ENCODE measurements around the gene UBXN11.

The UBXN11 gene, protein sequence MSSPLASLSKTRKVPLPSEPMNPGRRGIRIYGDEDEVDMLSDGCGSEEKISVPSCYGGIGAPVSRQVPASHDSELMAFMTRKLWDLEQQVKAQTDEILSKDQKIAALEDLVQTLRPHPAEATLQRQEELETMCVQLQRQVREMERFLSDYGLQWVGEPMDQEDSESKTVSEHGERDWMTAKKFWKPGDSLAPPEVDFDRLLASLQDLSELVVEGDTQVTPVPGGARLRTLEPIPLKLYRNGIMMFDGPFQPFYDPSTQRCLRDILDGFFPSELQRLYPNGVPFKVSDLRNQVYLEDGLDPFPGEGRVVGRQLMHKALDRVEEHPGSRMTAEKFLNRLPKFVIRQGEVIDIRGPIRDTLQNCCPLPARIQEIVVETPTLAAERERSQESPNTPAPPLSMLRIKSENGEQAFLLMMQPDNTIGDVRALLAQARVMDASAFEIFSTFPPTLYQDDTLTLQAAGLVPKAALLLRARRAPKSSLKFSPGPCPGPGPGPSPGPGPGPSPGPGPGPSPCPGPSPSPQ

DNA sequence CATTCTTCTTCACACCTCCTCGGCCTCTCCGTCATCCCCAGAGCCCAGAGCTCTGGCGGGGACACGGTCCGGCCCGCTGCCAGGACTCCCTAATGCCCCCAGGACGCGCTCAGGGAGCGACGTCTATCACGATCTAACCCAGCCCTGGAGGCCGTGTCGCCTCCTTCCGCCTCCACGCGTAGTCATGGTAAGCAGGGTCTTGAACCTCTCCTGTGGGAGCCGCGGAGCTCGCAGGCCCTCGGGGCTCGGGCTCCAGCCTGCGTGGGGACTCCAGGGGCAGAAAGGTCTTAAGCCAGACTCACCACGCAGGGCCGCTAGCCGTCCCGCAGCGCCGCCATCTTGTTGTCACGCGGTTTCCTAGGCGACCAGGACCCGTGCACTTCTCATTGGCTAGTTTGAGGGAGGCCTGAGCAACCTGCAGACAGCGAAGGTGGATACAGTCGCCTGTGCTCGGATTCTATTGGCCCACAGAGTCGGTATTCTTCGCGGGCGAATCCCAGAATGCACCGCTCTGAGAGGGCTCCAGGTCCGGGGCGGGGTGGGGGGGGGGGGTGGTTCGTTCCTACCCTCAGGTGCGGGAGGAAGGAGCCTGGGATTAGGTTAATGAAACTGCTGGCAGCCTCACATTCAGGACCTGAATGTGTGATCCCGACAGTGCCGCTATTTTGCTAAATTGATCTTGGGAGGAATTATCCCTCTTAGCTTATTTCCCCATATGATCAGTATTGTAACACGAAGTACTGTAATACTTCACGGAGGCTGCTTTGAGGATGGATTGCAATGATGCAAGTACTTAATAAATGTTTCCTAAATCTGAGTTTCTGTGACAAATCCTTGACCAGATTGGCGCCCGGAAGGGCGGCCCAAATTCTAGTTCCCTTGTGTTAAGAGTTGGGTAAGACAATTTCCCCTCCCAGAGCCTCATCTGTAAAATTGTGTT, at the start of gene UBXN11:
Gene UBXN11, minus strand, starts transcription at position 347 of the 940 bp plus-strand sequence. CDS start 3,753 bp downstream, outside the sequence.
- DNase-seq = peak; percentile 74

DNA sequence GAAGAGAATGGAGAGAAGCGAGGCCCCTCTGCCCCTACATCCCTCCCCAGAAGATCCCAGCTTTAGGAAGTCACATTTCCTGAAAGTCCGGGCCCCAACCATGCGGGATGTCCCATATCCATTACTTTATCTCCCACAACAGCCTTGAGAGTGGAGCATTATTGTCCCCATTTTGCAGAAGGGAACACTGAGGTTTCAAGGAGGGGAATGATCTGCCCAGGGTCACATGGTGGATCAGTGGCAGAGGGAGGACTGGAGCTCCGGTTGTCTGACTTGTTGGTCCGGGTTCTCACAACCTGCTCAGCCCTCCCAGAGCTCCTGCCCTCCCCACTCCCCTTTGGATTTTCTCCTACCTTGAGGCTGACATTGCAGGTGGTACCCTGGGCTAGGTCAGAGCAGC, 49.7 kb upstream of the UBXN11 start:
- DNase-seq = no peak

DNA sequence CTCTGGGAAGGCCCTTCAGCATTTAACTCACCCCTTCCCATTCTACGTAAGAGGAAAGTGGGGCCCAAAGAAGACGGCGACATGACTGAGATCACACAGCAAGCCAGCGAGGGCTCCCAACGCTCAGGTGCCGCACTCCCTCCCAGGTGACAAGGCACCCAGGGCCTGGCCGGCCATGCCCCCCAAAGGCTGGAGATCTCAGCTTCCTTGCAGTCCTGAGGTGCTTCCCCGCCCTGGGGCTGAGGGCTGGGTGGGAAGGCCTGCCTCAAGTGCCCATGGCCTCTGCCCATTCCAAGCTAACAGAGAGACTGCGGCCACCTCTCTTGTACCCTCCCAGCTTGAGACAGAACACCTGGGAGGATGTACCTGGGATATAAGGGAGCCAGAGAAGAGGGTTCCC, 48.5 kb upstream of the UBXN11 start:
- DNase-seq = no peak

DNA sequence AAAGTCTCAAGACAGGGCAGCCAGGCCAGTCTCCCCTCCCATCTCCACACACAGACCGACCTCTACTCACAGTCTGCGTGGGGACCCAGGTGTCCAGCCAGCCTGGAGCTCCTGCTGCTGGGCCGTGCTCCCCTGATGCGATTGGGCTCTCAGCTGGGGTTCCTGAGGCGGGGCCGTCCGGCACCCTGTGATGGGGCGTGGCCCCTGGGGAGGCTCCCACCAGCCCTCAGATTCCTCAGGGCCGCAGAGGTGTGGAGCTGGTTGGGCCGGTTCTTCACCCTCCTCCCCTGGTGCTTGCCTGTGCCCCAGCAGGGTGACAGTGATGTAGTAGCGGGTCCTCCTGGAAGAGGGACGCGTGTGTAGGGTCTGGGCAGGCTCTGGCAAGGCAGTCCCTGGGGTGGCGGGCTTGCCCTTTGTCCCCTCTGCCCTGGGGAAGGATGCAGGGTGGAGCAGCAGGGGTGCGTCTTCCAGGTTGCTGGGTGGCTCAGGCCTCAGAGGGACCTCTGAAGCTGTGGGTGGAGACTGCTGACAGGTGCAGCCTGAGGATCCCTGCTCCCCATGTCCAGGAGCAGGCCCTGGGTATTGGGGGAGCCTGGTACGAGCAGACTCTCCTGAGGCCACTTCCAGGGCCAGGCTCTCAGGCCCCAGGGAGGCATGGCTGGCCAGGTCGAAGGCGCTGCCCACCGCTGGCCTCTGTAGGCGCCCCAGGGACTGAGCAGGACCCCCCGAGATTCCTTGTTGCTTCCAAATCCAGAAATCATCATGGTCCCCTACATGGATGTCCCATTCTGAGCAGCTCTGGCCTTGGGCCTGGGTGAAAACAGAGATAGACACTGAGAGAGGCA, 47.8 kb upstream of the UBXN11 start, which contains the start of gene CRYBG2:
Gene CRYBG2, minus strand, starts transcription at position 155 of the 845 bp plus-strand sequence. CDS start 7,473 bp downstream, outside the sequence.
- no peak for DNase-seq

DNA sequence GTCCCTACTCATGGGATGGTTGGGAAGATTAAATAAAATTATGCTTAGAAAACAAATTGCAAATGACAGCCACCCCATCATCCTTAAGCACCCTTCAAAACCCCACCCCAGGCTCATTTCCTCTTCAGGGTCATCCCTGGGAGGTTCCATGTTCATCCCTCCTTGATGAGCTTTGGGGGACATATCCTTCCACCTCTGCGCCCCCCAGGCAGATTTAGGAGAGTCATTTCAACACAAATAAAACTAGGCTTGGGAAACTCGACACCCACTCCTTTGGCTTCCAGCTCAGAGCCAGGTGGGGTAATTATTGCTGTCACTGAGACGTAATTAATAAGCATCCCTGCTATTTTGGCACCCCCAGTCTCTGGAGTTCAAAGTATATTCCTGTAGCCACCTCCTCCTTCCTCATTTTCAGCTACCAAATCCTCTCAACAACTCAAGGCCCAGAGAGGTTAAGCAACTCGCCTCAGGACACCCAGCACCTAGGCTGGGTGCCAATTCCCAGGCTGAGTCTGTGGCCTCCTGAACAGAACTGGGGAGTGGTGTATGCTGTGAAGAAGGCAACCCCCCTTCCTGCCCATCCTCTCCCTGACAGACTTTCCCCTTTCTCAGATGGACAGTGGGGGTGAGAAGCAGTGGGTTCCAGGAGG, 46.9 kb upstream of the UBXN11 start:
- DNase-seq = no peak

DNA sequence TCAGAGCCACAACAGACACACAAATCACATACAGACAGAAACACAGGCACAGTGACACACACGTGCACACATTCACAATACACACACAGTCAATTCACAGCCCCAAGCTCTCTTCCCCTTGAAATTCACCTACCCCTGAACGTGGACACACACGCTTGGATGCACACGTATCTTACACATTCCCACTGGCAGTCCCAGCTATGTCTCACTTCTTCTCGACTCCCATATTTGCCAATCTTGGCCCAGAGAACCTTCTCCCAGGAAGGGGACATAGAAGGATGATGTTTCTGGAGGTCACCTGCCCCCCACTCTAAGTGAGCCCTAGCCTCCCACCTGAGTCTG, 45.9 kb upstream of the UBXN11 start:
- DNase-seq = no peak

DNA sequence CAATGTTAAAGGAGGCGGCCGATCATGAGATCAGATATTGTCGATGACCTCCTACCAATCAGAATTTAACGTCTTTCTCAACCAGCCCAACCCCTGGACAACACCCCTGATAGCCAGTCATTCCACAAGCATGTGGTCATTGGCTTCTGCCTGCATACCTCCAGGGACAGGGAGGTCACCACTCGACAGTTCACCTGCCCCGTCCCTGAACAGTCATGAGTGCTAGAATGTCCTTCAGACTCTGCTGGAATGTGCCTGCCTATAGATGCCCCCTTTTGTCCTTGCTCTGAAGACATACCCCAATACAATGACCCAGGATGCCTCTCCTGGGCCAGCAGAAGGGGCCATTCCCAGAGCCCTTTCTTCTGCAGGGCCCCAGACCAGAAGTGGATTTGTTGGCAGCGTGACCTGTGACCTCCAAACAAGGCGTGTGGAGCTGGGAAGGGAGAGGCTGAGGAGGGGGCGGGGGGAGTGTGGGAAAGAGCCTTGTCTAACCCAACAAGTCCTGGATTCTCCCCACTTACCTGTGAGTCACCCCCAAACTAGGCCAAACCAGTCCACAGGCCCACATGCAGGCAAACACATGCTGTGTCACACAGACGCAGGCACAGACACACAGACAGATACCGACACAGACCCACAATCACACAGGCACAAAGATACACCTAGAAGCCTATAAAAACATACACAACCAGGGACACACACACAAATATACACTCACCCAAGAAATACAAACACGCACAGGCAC, 45.3 kb upstream of the UBXN11 start:
- DNase-seq = no peak

DNA sequence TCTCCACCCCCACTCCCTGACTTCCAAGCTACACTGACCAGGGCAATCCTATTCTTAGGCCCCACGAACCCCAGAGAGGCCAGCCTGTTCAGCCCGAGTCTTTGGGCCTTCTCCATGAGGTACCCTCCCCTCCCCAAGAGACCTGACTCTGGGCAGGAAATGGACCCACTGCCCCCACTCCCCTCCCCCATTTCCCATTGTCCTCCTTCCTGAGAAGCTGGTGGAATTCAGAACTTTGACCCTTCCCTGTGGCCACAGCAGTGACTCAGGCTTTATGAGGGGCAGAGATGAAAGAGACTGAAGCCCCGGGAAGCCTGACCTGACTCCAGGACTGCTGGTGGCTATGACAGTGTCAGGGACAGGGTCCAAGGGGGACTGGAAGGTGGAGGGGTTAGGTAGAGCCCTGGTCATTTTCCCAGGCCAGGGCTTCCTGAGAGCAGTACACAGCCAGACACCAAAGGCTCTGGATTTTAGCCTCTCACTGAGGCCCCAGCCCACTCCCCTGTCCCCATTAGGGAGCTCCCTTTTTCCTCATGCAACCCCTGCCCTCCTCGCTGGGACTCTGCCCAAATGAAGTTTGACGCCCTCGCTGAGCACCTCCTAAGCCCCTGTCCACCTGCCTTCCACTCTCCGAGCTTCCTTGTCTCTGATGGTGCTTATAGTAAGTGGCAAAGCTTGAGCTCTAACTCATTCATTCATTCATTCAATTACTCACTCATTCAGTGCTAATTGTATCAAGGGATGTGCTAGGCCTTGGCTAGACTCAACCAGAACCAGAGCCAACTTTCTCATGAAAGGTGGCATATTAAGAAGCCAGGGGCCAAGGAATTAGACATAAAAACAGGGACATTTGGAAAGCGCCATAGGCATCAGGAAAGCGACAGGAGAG, 44.5 kb upstream of the UBXN11 start:
- DNase-seq = no peak

DNA sequence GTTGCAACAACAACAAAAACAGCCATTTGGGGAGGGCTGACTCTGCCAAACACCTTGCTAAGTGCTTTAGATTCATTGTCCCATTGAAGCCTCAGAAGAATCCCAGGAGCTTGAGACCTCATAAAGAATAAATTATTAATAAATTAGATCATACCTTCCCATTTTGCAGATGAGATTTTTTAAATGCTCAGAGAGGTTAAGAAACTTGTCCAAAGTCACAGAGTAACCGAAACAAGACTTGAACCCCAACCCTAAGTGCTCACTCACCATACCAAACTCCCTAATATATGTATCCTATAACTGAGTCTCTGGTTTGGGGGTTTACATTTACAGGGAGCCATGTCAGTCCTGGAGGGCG, 43.9 kb upstream of the UBXN11 start:
- DNase-seq = no peak

DNA sequence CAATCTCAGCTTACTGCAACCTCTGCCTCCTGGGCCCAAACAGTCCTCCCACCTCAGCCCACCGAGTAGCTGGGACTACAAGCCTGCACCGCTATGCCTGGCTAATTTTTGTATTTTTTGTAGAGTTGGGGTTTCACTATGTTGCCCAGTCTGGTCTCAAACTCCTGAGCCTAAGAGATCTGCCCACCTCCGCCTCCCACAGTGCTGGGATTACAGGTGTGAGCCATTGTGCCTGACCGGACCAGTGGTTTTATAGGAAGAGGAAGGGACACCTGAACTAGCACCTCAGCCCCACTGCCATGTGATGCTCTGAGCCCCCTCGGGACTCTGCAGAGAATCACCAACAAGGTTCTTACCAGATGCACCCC, 43.4 kb upstream of the UBXN11 start:
- DNase-seq = no peak

DNA sequence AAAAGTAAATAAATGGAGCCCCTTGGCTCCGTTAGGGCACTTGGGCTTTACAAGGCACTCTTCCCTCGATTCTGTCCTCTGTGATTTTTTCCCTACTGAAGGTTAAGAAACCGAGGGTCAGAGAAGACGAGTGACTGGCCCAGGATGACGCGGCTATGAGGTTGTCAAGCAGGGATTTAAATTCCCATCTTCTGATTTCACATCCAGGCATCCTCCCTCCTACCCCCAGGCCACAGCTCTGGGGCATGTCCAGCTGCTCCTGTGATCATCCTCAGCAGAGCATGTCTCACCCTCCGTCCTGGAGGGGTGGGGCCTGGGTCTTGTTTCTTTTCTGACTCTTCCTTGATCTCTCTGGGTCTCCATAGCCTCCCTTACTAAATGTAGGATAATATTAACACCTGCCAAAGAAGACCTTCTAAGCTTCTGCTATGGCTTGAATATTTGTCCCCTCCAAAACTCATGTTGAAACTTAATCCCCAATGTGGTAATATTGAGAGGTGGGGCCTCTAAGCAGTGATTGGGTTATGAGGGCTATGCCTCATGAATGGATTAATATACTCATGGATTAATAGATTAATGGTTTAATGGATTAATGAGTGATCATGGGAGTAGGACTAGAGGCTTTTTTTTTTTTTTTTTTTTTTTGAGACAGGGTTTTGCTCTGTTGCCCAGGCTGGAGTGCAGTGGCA, 42.9 kb upstream of the UBXN11 start:
- DNase-seq = no peak

DNA sequence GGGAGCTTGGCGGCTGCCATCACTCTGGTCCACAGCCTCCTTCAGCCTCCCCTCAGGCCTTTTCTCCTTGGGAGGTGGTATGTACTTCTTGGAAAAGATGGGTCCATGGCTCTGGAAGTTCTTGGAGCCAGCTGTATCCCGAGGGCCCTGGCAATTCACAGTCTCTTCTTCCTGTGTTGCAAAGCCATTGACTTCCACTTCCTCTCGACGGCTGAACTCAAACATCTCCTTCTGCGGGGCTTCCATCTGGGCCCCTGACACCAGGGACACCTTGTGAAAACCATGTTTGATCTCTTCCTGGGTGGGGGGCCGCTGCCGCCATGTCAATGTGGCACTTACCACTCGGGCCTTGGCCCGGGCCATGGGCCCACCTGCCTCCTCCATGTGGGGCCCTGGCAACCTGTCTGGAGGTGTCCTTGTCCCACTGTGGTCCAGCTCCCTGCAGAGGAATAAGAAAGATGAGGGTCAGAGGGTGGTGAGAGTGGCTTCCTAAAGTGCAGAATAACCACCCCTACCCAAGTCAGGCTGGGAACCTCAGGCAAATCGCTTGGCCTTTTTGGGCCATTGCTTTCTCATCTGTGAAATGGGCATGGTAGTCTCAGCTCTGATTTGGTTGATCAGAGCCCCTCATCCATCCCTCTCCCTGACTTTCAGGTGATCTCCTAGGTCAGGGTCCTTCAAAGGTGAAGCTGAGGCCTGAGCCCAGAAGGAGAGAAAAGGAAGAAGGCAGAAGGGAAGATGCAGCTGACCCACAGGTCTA, 40.0 kb upstream of the UBXN11 start:
- no peak for DNase-seq

DNA sequence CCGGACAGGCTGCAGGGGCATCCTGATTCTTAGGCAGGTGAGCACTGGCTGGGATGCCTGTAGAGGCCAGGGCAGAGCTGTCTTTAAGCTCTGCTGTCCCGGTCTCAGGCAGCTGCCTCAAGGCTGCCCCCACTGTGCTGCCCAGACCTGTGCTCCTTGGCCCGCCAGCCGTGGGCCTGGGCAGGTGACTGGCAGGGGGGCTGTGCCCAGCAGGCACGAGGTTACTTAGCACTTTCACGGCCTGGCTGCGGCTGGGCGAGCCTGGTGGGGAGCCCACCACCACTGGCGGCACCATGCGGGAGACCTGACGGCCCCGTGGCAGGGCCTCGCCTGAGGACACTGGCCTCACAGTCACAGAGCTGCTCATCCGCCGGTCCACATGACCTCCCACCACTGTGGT, 39.3 kb upstream of the UBXN11 start:
- no peak for DNase-seq

DNA sequence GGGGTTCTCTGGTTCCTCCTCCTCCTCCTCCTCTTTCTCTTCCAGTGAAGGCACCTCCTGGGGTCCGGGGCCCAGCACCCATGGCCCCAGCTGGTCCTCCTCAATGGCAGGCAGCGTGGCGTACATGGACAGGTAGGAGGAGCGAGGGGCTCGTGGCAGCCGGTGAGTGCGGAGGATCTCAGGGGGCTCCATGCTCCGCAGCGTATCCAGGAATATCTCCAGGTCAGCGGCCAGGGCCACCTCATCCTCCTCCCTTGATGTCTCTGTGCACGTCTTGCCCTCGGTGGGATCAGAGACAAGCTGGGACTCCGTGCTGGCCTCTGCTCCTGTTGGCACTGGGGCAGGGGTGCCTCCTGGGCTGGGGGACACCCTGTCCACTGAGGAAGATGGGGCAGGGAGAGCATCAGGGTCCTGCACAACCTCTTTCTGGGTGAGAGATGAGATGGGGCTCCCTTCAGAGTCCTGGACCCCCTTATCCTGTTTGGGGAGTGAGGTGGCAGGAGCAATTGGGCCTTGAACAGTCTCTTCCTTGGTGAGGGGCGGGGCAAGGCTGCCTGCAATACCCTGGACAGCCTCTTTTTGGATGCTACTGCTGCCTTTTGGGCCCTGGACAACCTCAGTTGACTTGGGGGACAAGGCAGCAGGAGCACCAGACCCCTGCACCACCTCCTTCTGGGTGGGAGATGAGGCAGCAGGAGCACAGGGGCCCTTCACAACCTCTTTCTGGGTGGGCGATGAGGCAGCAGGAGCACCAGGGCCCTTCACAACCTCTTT, 37.9 kb upstream of the UBXN11 start:
- DNase-seq = no peak

DNA sequence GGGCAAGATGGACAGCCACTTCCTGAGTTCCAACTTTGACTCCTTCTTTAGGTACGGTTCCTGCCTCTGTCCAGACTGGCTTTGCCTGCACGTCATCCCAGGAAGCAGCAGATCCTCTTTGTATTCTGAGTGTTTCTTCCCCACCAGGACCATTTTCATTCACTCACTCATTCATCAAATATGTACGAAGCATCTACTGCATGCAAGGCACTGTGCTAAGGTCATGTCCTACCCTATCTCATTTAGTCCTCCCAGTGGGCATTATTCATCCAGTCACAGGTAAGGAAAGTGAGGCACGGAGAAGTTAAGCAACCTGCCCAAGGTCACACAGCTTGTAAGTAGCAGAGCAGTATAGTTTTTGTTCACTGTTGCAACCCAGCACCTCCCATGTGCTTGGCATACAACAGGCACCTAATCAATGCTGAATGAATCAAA, 33.6 kb upstream of the UBXN11 start:
- no peak for DNase-seq

DNA sequence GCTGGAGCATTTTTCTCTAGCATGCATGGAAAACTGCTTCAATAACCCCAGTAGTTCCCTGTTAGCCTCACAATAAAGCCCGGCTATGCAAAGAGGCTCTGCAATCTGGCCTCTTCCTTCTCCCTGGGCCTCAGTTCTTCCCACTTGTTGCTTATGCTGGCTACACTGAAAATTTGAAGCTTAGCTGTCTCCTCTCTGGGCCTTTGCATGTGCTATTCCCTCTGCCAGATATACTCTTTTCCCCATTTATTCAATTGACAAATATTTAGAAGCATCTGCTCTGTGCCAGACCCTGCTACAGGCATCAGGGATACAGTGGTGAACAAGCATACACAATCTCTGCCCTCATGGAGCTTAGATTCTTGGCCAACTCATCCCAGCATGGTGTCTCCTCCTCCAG, 32.2 kb upstream of the UBXN11 start:
- no peak for DNase-seq

DNA sequence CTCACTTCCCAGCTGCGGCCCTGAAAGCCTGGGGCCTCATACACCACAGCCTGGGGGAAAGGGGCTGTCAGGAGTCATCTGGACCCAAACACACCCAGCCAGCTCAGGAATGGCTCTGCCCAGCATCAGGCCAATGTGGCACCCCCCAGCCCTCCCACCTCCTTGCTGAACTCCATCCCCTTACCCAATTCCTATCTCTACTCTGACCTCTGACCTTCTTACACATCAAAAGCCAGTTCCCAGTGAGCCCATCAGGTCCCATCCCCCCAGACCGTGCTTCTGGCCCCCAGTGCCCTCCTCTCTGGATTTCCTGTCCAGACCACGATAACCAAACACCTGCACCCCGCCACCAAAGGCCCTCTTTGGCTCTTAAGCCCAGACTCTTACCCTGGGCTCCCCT, 31.2 kb upstream of the UBXN11 start:
- no peak for DNase-seq

DNA sequence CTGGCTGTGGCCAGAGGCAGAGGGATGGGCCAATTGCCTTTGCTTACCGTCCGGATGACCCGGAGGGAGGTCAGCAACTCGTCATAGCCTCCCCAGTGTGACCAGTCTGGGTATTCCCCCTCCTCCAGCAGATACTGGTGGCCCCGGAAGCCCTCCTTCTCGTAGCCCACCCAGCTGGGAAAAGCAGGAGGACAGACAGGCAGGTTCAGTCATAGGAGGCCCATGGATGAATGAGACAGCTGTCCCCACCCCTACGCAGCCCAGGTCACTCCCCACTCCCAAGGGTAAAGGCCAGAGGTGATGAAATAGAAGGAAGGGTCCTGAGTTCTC, 30.7 kb upstream of the UBXN11 start:
- DNase-seq = no peak

Data from NCI-H2081 treated with DMSO at 0.1 percent for 48 hours (cell line).